MM.1S (cell line): ENCODE measurements around the gene MAGEC1.

ENCODE experiments used
- EZH2 ChIP-seq: fragments of 300-600 bp; sonication (generic); optimal IDR thresholded peaks from 2 replicates; pipeline ENCODE3; 2017; ENCODE audit warnings: low read depth, mild to moderate bottlenecking, antibody characterized with exemption, low read length, mixed read lengths
- TF ChIP-seq, protein P1 (sequence below): fragments of 300-600 bp; sonication (generic); IDR thresholded peaks from 2 replicates; pipeline ENCODE4 v1.5.1; 2016; ENCODE audit warnings: antibody characterized with exemption, low read length, mixed read lengths

DNA sequence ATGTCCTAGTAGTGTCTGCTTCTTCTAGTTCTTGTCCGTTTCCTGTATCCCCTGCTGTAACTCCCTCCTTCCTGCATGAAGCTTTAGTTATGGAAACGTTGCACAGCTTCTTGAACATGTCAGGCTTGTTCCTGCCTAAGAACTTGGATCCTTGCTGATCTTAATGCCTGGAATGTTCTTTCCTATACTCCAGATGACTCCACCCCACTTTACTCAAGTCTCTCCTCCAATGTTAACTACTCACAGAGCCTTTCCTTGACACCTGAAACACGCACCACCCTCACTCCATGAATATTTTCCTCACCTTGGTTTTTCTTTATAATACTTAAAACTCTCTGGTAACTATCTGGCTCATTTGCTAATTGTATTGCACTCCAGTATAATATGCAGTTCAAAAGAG lies 46.2 kb upstream of the MAGEC1 start:
- TF ChIP-seq, protein P1, sequence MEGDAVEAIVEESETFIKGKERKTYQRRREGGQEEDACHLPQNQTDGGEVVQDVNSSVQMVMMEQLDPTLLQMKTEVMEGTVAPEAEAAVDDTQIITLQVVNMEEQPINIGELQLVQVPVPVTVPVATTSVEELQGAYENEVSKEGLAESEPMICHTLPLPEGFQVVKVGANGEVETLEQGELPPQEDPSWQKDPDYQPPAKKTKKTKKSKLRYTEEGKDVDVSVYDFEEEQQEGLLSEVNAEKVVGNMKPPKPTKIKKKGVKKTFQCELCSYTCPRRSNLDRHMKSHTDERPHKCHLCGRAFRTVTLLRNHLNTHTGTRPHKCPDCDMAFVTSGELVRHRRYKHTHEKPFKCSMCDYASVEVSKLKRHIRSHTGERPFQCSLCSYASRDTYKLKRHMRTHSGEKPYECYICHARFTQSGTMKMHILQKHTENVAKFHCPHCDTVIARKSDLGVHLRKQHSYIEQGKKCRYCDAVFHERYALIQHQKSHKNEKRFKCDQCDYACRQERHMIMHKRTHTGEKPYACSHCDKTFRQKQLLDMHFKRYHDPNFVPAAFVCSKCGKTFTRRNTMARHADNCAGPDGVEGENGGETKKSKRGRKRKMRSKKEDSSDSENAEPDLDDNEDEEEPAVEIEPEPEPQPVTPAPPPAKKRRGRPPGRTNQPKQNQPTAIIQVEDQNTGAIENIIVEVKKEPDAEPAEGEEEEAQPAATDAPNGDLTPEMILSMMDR = no peak
- no peak for TF ChIP-seq EZH2
